Right lobe of liver (tissue), 4 donors: Measurements from ENCODE around the gene ARHGAP15.

Experiments
- CTCF ChIP-seq, 4 donors: fragments of 200-600 bp in 3 of 4; fragments of 450-650 bp in 1 of 4; IDR thresholded peaks; one replicate each; pipeline versions ENCODE4 v1.5.1 to v1.8.0; 2016 to 2022; ENCODE audit warnings: antibody characterized with exemption in 4 of 4, mild to moderate bottlenecking in 2 of 4
- POLR2A ChIP-seq: fragments of 450-650 bp; IDR thresholded peaks from one replicate; pipeline ENCODE4 v1.6.1; 2017; ENCODE audit warnings: antibody characterized with exemption, mild to moderate bottlenecking
- donor health status: DM: no; HTN: no; CAD: no.
- donor health status: DM: no; HTN: no; CAD: no.
- donor health status: DM: no; HTN: yes; CAD: no.

GRCh38 chr2:143159486-143159840 lies 30.2 kb downstream of the ARHGAP15 start:
- TF ChIP-seq CTCF (IDR thresholded peaks at IDR 0.05) = no peak
- no peak for TF ChIP-seq POLR2A
